ENCODE data around the gene KRTAP24-1. TPM values are rescaled to one million over a fixed set of nuclear protein-coding genes. Genes with fewer than 3 reads are reported as not detected.

Gene KRTAP24-1
- polyA plus RNA-seq, 12 donors = not detected

GRCh38 chr21:30234643-30235042 lies 48.1 kb downstream of the KRTAP24-1 start:
- DNase-seq = no peak

- no peak for DNase-seq
Observed at GRCh38 chr21:30234050-30234449, 48.7 kb downstream of the KRTAP24-1 start.

GRCh38 chr21:30233228-30234020 lies 49.3 kb downstream of the KRTAP24-1 start:
- peak; percentile 66 for DNase-seq

GRCh38 chr21:30232011-30232410 lies 50.7 kb downstream of the KRTAP24-1 start:
- no peak for DNase-seq

Other genes starting within 250 kb of the KRTAP24-1 start
- not detected for gene CLDN17, start 116.1 kb downstream of the KRTAP24-1 start, polyA plus RNA-seq (ENCODE audit: insufficient read length in 12 of 12)
- gene CLDN8, start 66.9 kb downstream of the KRTAP24-1 start, polyA plus RNA-seq (ENCODE audit: insufficient read length in 12 of 12) = 1 to 10 TPM in 3 of 12 donors, under 1 TPM in 2, not detected in 7; 0.11 to 9.6 (median 2.2) TPM
- not detected for gene KRTAP25-1, start 6.6 kb upstream of the KRTAP24-1 start, polyA plus RNA-seq (ENCODE audit: insufficient read length in 12 of 12)
- gene KRTAP26-1, start 37.4 kb upstream of the KRTAP24-1 start, polyA plus RNA-seq (ENCODE audit: insufficient read length in 12 of 12) = not detected
- gene KRTAP27-1, start 54.7 kb upstream of the KRTAP24-1 start, polyA plus RNA-seq (ENCODE audit: insufficient read length in 12 of 12) = not detected
- gene KRTAP23-1, start 65.7 kb upstream of the KRTAP24-1 start, polyA plus RNA-seq (ENCODE audit: insufficient read length in 12 of 12) = not detected
- not detected for gene KRTAP13-2, start 89.3 kb upstream of the KRTAP24-1 start, polyA plus RNA-seq (ENCODE audit: insufficient read length in 12 of 12)
- not detected for gene KRTAP13-1, start 113.1 kb upstream of the KRTAP24-1 start, polyA plus RNA-seq (ENCODE audit: insufficient read length in 12 of 12)
- gene KRTAP13-3, start 143.0 kb upstream of the KRTAP24-1 start, polyA plus RNA-seq (ENCODE audit: insufficient read length in 12 of 12) = not detected
- gene KRTAP13-4, start 147.3 kb upstream of the KRTAP24-1 start, polyA plus RNA-seq (ENCODE audit: insufficient read length in 12 of 12) = not detected
- gene KRTAP15-1, start 157.3 kb upstream of the KRTAP24-1 start, polyA plus RNA-seq (ENCODE audit: insufficient read length in 12 of 12) = not detected
- gene KRTAP19-1, start 197.4 kb upstream of the KRTAP24-1 start, polyA plus RNA-seq (ENCODE audit: insufficient read length in 12 of 12) = not detected
- gene KRTAP19-2, start 204.5 kb upstream of the KRTAP24-1 start, polyA plus RNA-seq (ENCODE audit: insufficient read length in 12 of 12) = not detected
- not detected for gene KRTAP19-3, start 209.1 kb upstream of the KRTAP24-1 start, polyA plus RNA-seq (ENCODE audit: insufficient read length in 12 of 12)
- gene KRTAP19-4, start 214.2 kb upstream of the KRTAP24-1 start, polyA plus RNA-seq (ENCODE audit: insufficient read length in 12 of 12) = not detected
- gene KRTAP19-5, start 219.2 kb upstream of the KRTAP24-1 start, polyA plus RNA-seq (ENCODE audit: insufficient read length in 12 of 12) = not detected

Data from muscle of arm (tissue), 12 donors.